HG03095 (cell line): Measurements from ENCODE around the gene IL20.

ENCODE experiments used
- ATAC-seq: cut with Tn5 transposase; IDR thresholded peaks from one replicate; pipeline ENCODE4 v1.9.1; 2021; ENCODE audit warnings: moderate library complexity; ENCODE audit not compliant: unreplicated experiment

Gene IL20

DNA sequence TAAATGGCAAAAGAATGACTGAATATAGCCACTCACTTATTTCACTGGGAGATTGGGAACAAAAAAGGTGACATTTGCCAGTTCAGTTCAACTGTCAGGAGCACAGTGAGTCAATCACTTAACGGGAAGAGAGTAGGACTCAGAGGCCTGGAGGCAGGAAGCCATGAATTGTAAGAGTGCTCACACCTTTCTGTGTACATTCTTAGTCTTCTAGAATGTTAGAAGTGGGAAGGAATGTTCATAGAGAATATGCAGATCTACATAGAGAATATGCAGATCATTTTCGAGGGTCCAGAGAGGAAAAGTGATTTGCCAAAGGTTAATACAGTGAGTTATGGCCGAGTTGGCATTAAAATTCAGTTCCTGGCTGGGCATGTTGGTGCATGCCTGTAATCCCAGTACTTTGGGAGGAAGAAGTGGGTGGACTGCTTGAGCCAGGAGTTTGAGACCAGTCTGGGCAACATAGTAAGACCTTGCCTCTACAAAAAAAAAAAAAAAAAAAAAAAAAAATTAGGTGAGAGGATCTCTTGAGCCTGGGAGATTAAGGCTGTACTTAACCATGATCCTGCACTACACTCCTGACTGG, 8.3 kb downstream of the IL20 start:
- no peak for ATAC-seq

GRCh38 chr1:206875752-206876377, 10.4 kb downstream of the IL20 start:
- no peak for ATAC-seq

GRCh38 chr1:206878456-206878855, 13.0 kb downstream of the IL20 start:
- no peak for ATAC-seq

GRCh38 chr1:206880314-206880713, 14.9 kb downstream of the IL20 start:
- no peak for ATAC-seq

GRCh38 chr1:206882555-206882954, 17.1 kb downstream of the IL20 start:
- no peak for ATAC-seq

DNA sequence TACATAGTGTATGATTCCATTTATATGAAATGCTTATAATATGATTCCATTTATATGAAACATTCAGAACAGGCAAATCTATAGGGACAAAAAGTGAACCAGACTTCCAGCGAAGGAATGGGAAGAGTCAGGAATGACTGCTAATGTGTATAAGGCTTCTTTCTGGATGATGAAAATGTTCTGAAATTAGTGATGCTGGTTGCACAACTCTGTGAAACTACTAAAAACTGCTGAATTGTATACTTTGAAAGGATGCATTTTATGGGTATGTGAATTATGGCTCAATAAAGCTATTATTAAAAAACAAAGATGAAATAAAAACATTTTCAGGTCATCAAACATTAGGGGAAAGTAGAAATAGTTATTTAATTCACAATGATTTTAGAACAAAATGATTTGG, 17.7 kb downstream of the IL20 start:
- ATAC-seq, result no peak

- ATAC-seq, result no peak
These were observed 18.5 kb downstream of the IL20 start for GRCh38 chr1:206883876-206884275.

- ATAC-seq, result no peak
These were observed 20.1 kb downstream of the IL20 start for GRCh38 chr1:206885341-206886060.

- no peak for ATAC-seq
These were observed 21.4 kb downstream of the IL20 start for GRCh38 chr1:206886831-206887230.

- ATAC-seq, result no peak
These were observed 22.3 kb downstream of the IL20 start for GRCh38 chr1:206887701-206888100.

DNA sequence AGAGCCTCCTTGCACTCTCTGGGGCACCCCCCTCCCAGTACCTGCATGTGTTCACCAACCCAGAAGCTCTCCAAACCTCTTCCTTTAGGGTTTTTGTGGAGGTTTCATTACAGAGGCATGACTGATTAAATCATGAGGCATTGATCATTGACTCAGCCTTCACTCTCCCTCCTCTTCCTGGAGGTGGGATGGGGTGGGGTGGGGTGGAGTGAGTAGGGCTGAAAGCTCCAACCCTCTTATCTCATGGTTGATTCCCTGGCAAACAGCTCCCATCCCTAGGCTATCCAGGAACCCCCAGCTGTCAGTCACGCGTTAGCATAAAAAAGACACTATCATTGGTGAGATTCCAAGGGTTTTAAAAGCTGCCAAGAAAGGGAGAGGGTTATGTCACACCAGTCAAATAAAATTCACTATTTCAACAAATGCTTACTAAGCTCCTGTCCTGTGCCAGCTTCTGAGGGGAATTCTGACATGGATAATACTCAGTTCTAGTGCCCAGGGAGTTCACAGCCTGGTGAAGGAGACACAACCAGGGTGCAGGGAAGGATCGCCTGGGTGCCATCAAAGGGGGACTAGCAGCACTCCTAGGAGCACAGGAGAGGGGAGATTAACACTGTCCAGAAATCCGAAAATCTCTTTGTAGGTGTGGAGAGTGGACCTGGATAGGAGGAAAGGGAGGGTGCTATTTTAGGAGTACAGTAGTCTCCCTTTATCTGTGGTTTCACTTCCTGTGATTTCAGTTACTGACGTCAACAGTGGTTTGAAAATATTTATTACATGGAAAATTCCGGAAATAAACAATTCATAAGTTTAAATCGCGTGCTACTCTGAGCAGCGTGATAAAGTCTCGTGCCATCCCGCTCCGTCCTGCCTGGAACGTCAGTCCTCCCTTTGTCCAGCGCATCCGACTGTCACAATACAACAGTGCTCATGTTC, 25.0 kb downstream of the IL20 start:
- no peak for ATAC-seq

DNA sequence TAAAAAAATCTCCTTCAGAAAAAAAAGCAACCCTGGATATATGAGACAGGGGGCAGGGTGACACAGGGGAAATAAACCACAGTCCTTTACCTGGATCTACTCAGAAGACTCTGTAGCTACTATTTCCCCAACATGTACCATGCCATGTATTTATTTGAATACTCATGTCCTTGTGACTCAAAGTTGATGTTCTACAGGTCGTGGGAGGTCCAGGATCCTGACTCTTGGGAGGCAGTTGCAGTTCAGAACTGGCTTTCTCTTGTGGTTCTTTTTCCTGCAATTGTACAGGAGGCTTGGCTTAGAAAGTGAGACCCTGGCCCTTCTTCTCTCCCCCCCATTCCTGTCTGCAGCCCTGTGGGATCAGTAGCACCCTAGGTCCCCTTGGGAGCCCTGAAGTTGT, 26.0 kb downstream of the IL20 start:
- no peak for ATAC-seq

- ATAC-seq, result no peak
These were observed 27.0 kb downstream of the IL20 start for GRCh38 chr1:206892351-206892984.

GRCh38 chr1:206893380-206893779, 28.0 kb downstream of the IL20 start:
- no peak for ATAC-seq

DNA sequence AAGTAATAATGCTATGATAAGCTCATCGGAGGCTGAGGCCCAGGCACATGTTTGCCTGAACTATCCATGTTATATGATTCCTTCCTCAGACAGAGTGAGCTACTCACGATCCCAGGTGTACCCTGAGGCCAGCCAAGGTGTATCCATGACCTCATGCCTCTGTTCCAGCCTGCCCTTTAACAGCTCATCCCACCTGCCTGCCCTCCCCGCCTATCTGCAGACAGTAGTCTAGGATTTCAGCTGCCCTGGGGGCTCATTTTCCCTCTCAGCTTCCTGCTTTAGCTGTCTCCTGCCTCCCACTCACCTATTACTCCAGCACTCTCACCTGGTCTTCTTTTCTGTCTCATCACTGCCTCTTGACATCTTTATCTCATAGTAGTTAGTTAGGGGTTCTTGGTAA, 29.9 kb downstream of the IL20 start:
- no peak for ATAC-seq

DNA sequence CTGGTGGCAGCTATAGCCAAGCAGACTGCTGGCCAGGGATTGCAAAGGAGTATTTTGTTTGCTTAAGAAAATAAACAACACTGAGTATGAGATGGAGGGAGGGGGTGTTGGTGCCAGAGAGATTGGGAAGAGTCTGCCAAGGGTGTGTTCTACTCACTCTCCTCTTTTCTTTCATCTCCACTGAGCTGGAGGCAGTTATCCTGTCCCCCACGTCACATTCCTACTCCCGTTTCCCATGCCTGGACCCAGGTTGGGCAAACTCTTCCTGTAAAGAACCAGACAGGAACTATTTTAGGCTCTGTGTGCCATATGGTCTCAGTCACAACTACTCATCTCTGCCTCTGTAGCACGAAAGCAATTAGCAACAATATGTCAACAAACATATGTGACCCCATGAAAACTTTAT, 30.4 kb downstream of the IL20 start:
- no peak for ATAC-seq

- ATAC-seq, result no peak
These were observed 30.8 kb downstream of the IL20 start for GRCh38 chr1:206896261-206896660.

GRCh38 chr1:206897175-206897574, 31.8 kb downstream of the IL20 start, which contains the start of gene IL24:
Gene IL24, plus strand, starts transcription at chr1:206897443. Its CDS starts 390 bp downstream, at chr1:206897833.
- no peak for ATAC-seq

DNA sequence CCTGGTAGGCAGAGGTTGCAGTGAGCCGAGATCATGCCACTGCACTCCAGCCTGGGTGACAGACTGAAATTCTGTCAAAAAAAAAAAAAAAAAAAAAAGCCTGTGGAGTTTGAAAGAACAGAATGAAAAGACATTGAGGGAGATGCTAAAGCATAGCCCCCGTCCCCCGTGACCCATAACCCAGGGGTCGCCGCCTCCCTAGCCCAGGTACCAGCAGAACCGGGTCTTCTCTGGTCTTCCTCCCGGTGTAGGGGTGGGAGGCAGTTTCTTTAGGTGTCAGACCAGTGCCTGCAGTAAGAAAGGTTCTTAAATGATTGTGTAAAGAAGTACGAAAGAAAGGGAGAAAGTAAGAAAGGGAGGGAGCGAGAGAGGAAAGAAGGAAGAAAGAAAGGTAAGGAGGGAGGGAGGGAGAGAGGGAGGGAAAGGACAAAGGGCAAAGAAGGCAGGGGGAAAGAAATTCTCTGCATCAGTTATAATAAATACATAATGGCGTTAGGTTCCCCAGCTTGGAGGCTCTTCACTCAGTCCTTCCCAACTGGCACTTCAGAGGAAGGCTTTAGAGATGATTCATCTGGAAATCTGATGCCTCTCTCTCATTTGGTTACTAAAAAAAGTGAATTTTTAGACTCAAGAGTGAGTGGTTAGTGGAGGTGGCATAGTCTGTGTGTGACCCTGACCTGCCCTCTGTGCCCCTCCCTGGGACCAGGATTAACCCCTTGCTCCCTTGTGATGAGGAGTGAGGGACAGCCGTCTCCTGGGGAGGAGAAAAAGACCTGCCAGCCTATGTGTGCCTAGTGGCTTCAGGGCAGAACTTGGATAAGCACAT, 32.9 kb downstream of the IL20 start:
- no peak for ATAC-seq

DNA sequence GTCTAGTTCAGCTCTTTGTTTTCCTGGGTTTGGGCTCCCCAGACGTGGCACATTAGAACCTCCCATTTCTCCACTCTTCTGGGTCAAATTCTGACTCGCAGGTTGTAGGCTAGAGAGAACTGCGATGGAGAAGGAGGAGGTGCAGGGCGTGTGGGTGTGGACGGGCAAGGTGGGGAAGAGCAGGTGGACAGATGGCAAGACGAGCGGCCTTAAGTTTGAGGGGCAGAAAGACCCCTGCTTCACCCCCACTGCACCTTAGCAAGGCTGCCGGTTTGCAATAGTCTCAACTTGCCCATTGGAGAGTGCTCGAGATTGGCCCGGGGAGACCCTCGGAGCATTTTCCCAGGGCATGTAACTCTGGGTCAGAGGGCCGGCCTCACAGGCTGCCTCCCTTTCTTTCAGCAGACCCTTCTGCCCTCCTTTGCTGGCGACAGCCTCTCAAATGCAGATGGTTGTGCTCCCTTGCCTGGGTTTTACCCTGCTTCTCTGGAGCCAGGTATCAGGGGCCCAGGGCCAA, 33.5 kb downstream of the IL20 start:
- ATAC-seq, result no peak
